Measurements from ENCODE around the gene ZC2HC1B.

ZC2HC1B gene

GRCh38 chr6:143982968-143983367 lies 118.7 kb downstream of the ZC2HC1B start:
- no peak overlapping the region for H3K4me3 ChIP-seq
- no peaks in the 10 kb centered on the region for H3K27me3 ChIP-seq
- H4K20me1 ChIP-seq: no peaks in the 10 kb centered on the region
- TF ChIP-seq Cebpa-rat (IDR thresholded peaks at IDR 0.05): no peak
- no peak overlapping the region for H3K4me2 ChIP-seq
- no peaks in the 10 kb centered on the region for H3K4me1 ChIP-seq
- no peak overlapping the region for H3K27ac ChIP-seq
- no peaks in the 10 kb centered on the region for H3K36me3 ChIP-seq
- H3K9ac ChIP-seq: no peak overlapping the region
- H3K9me3 ChIP-seq: no peaks in the 10 kb centered on the region

GRCh38 chr6:143984666-143985065 lies 120.4 kb downstream of the ZC2HC1B start:
- no peak overlapping the region for H3K4me3 ChIP-seq

GRCh38 chr6:143986463-143987065 lies 122.3 kb downstream of the ZC2HC1B start:
- Histone ChIP-seq H3K27ac (no peak overlapping the region), H4K20me1 (no peaks in the 10 kb centered on the region), H3K4me3 (no peak overlapping the region), H3K27me3 (no peaks in the 10 kb centered on the region), H3K4me2 (no peak overlapping the region), H3K9ac (no peak overlapping the region), H3K4me1 (no peaks in the 10 kb centered on the region), H3K36me3 (no peaks in the 10 kb centered on the region), H3K9me3 (no peaks in the 10 kb centered on the region)
- TF ChIP-seq Cebpa-rat (IDR thresholded peaks at IDR 0.05): no peak

More at GRCh38 chr6:143984666-143985065, 120.4 kb downstream of the ZC2HC1B start:
- Histone ChIP-seq H3K4me2 (no peak overlapping the region), H3K4me1 (no peaks in the 10 kb centered on the region), H3K9me3 (no peaks in the 10 kb centered on the region), H3K36me3 (no peaks in the 10 kb centered on the region), H3K27ac (no peak overlapping the region), H3K27me3 (no peaks in the 10 kb centered on the region), H4K20me1 (no peaks in the 10 kb centered on the region), H3K9ac (no peak overlapping the region)
- TF ChIP-seq Cebpa-rat (IDR thresholded peaks at IDR 0.05): no peak

Data from BLaER1 (cell line).